Measurements from ENCODE around the gene GALNT10.

GRCh38 chr5:154370813-154371212 lies 180.3 kb downstream of the GALNT10 start:
- TF ChIP-seq POLR2A (IDR thresholded peaks at IDR 0.05) (no peak), CTCF (IDR thresholded peaks at IDR 0.05) (no peak)

All from uterus (tissue), 2 donors.